Liver (tissue), 9 donors: ENCODE data around the gene TMEM204. TPM values are rescaled to one million over a fixed set of nuclear protein-coding genes. Genes with fewer than 3 reads are reported as not detected.

Experiments
- DNase-seq: peaks from one replicate; pipeline ENCODE4 v3.0.0-alpha.2; 2017; ENCODE audit warnings: low spot score
- H3K27ac ChIP-seq, 2 donors: one replicate each; pipeline ENCODE4 v1.7.0; 2013; ENCODE audit warnings: inconsistent platforms in 2 of 2, low read length in 2 of 2, control low read depth in 1 of 2, low read depth in 1 of 2, mild to moderate bottlenecking in 1 of 2
- H3K27me3 ChIP-seq, 4 donors: one replicate each; pipeline versions ENCODE4 v1.6.1 to v1.7.0; 2013; ENCODE audit warnings: low read length in 3 of 4, inconsistent platforms in 1 of 4, mild to moderate bottlenecking in 1 of 4, moderate library complexity in 1 of 4; ENCODE audit not compliant: control insufficient read depth in 4 of 4, insufficient read depth in 4 of 4
- H3K36me3 ChIP-seq, 4 donors: one replicate each; pipeline versions ENCODE4 v1.6.1 to v1.7.0; 2013; ENCODE audit warnings: low read length in 3 of 4, mild to moderate bottlenecking in 3 of 4, low read depth in 1 of 4, moderate library complexity in 1 of 4; ENCODE audit not compliant: control insufficient read depth in 4 of 4, insufficient read depth in 3 of 4
- H3K4me1 ChIP-seq, 4 donors: one replicate each; pipeline versions ENCODE4 v1.6.1 to v1.7.0; 2013; ENCODE audit warnings: low read length in 3 of 4, mild to moderate bottlenecking in 3 of 4, moderate library complexity in 1 of 4; ENCODE audit not compliant: control insufficient read depth in 4 of 4, insufficient read depth in 4 of 4
- H3K4me3 ChIP-seq, 3 donors: one replicate each; pipeline versions ENCODE4 v1.6.1 to v1.7.0; 2013; ENCODE audit warnings: low read length in 3 of 3, control low read depth in 1 of 3, low read depth in 1 of 3, mild to moderate bottlenecking in 1 of 3
- H3K9ac ChIP-seq, 2 donors: one replicate each; pipeline ENCODE4 v1.7.0; 2013; ENCODE audit warnings: low read length in 2 of 2, mild to moderate bottlenecking in 2 of 2, moderate library complexity in 2 of 2, control low read depth in 1 of 2, low read depth in 1 of 2
- H3K9me3 ChIP-seq, 4 donors: one replicate each; pipeline versions ENCODE4 v1.6.1 to v1.7.0; 2013; ENCODE audit warnings: low read length in 3 of 4; ENCODE audit not compliant: control insufficient read depth in 4 of 4
- CTCF ChIP-seq: fragments of 150-350 bp; IDR thresholded peaks from 2 replicates; pipeline ENCODE4 v1.5.1; 2017; ENCODE audit warnings: improper control_type of control experiment, low read depth, low read length; ENCODE audit not compliant: missing input control
- EGR1 ChIP-seq, 2 donors: IDR thresholded peaks; 2 replicates each; pipeline ENCODE4 v1.6.1; 2016 to 2018; ENCODE audit warnings: antibody characterized with exemption in 2 of 2, low read depth in 2 of 2
- FOXA1 ChIP-seq: IDR thresholded peaks from 2 replicates; pipeline ENCODE4 v1.6.1; 2016; ENCODE audit warnings: antibody characterized with exemption
- FOXA2 ChIP-seq: IDR thresholded peaks from 2 replicates; pipeline ENCODE4 v1.6.1; 2016; ENCODE audit warnings: antibody characterized with exemption
- GABPA ChIP-seq, 2 donors: IDR thresholded peaks in 1 of 2; conservative IDR thresholded peaks in 1 of 2; 2 replicates each; pipeline ENCODE4 v1.6.1; 2016; ENCODE audit warnings: antibody characterized with exemption in 2 of 2, mild to moderate bottlenecking in 1 of 2, moderate library complexity in 1 of 2
- JUND ChIP-seq, 2 donors: IDR thresholded peaks; 2 replicates each; pipeline ENCODE4 v1.6.1; 2016; ENCODE audit warnings: antibody characterized with exemption in 2 of 2
- MAX ChIP-seq: IDR thresholded peaks from 2 replicates; pipeline ENCODE4 v1.6.1; 2016; ENCODE audit warnings: antibody characterized with exemption
- NR2F2 ChIP-seq: IDR thresholded peaks from 2 replicates; pipeline ENCODE4 v1.6.1; 2016; ENCODE audit warnings: antibody characterized with exemption
- RAD21 ChIP-seq, 2 donors: IDR thresholded peaks; 2 replicates each; pipeline ENCODE4 v1.6.1; 2016; ENCODE audit warnings: antibody characterized with exemption in 2 of 2, mild to moderate bottlenecking in 2 of 2
- REST ChIP-seq: IDR thresholded peaks from 2 replicates; pipeline ENCODE4 v1.6.1; 2016; ENCODE audit warnings: antibody characterized with exemption, mild to moderate bottlenecking
- RXRA ChIP-seq, 2 donors: IDR thresholded peaks; 2 replicates each; pipeline ENCODE4 v1.6.1; 2017 to 2018; ENCODE audit warnings: antibody characterized with exemption in 2 of 2, mild to moderate bottlenecking in 1 of 2
- WGBS: extraction: QIAGEN DNeasy Blood & Tissue Kit; methylation state at CpG from one replicate; pipeline ENCODE4 v1.1.7; 2013; 5-methylcytosine and 5-hydroxymethylcytosine counted together
- polyA plus RNA-seq, 2 donors: library from polyadenylated mRNA; stranded (reverse) in 1 of 2; unstranded in 1 of 2; fragments of 200-250 nt in 1 of 2; fragments of >200 nt in 1 of 2; fragmentation: Nextera tagmentation in 1 of 2; extraction: Ambion mirVana in 1 of 2; gene quantifications; one replicate each; pipeline versions ENCODE4 v1.2.1 to v1.2.3, GENCODE V29; 2013 to 2015
- total RNA-seq, 2 donors: library from RNA; depleted of rRNA; stranded (reverse); fragments of >200 nt; gene quantifications; one replicate each; pipeline ENCODE4 v1.2.3, GENCODE V29; 2014
- donor health status: healthy.
- donor health status: healthy.
- donor health status: healthy.
- donor health status: healthy.
- donor health status: healthy.

The TMEM204 gene
- total and polyA plus RNA-seq, 4 donors: 3.5 to 14.4 (median 10.7) TPM

- H3K4me3 ChIP-seq: no peak overlapping the region
- no peaks in the 10 kb centered on the region for H3K27me3 ChIP-seq
- no peak overlapping the region for H3K9ac ChIP-seq
- TF ChIP-seq CTCF: no peak
- TF ChIP-seq RXRA (IDR thresholded peaks at IDR 0.05): no peak
- no peak for TF ChIP-seq NR2F2
- no peak for TF ChIP-seq FOXA1
- TF ChIP-seq FOXA2: no peak
- TF ChIP-seq MAX: no peak
- 93% methylated on average over 12 of the region's 12 CpGs for WGBS
- no peaks in the 10 kb centered on the region for H3K9me3 ChIP-seq
- no peaks in the 10 kb centered on the region for H3K36me3 ChIP-seq
- peaks cover 2 to 13% (median 10%) of the 10 kb centered on the region in 4 donors for H3K4me1 ChIP-seq
- no peak for DNase-seq
- no peak overlapping the region for H3K27ac ChIP-seq
These were observed 44.4 kb upstream of the TMEM204 start for GRCh38 chr16:1489077-1489476.

- H3K9ac ChIP-seq: no peak overlapping the region
- no peaks in the 10 kb centered on the region for H3K9me3 ChIP-seq
- 91% methylated on average over 12 of the region's 12 CpGs for WGBS
- H3K27me3 ChIP-seq: no peaks in the 10 kb centered on the region
- H3K4me3 ChIP-seq: no peak overlapping the region
- H3K36me3 ChIP-seq: peaks cover 0 to 11% (median 6%) of the 10 kb centered on the region in 4 donors
- DNase-seq: no peak
- no peak overlapping the region for H3K27ac ChIP-seq
- no peak for TF ChIP-seq EGR1 (IDR thresholded peaks at IDR 0.05; ENCODE audit: low read depth in 2 of 2)
- no peak for TF ChIP-seq JUND (IDR thresholded peaks at IDR 0.05)
- TF ChIP-seq REST: no peak
- no peak for TF ChIP-seq CTCF
- TF ChIP-seq GABPA (IDR thresholded peaks at IDR 0.05 in 1 of 2, conservative IDR thresholded peaks at IDR 0.05 in 1 of 2): no peak
- TF ChIP-seq RAD21 (IDR thresholded peaks at IDR 0.05): no peak
- peaks cover 9 to 22% (median 16%) of the 10 kb centered on the region in 4 donors for H3K4me1 ChIP-seq
These were observed 42.1 kb upstream of the TMEM204 start for GRCh38 chr16:1491327-1491726.
